ENCODE data around the gene PRDX5. TPM values are rescaled to one million over a fixed set of nuclear protein-coding genes. Genes with fewer than 3 reads are reported as not detected.

The PRDX5 gene
- total RNA-seq, 1 donor from 2014 or later = 202 TPM

- no peak for DNase-seq (ENCODE audit: low spot score)
Observed at GRCh38 chr11:64289002-64289564, 28.8 kb upstream of the PRDX5 start.

- no peak for DNase-seq (ENCODE audit: low spot score)
Observed at GRCh38 chr11:64290352-64291261, 27.3 kb upstream of the PRDX5 start.

GRCh38 chr11:64291262-64291751 lies 26.6 kb upstream of the PRDX5 start, which contains the start of gene KCNK4:
Gene KCNK4, plus strand, starts transcription at chr11:64291302. Its CDS starts 1,717 bp downstream, at chr11:64293019.
- no peak for DNase-seq (ENCODE audit: low spot score)

- no peak for DNase-seq (ENCODE audit: low spot score)
Observed at GRCh38 chr11:64291752-64292459, 26.0 kb upstream of the PRDX5 start.

DNA sequence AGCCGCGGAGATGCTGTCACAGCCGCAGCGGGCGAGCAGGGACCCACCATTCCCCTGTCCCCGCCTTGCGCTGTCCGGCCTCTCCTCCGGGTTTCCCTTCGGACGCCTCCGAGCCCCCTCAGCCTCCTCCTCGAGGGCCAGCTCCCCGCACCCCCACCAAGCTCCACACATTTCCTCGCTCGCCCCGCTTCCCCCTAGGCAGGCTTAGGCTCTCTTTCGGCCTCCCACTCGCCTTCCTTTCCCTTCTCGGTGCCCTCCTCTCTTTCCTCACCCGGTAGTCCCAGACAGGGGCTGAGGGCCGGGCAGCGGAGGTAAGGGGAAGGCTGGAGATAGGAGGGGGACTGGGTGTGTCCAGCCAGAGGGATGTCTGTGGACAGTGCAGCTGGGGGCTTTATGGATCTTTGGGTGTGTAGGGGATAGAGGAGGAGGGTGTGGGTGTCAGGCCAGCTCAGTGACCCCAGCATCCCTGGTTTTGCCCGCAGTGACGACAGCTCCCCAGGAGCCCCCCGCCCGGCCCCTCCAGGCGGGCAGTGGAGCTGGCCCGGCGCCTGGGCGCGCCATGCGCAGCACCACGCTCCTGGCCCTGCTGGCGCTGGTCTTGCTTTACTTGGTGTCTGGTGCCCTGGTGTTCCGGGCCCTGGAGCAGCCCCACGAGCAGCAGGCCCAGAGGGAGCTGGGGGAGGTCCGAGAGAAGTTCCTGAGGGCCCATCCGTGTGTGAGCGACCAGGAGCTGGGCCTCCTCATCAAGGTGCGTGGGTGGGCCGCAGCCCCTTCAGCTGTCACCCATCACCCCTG lies 25.3 kb upstream of the PRDX5 start:
- DNase-seq (ENCODE audit: low spot score) = no peak

- no peak for DNase-seq (ENCODE audit: low spot score)
Observed at GRCh38 chr11:64294774-64295173, 23.1 kb upstream of the PRDX5 start.

- no peak for DNase-seq (ENCODE audit: low spot score)
Observed at GRCh38 chr11:64295760-64296159, 22.2 kb upstream of the PRDX5 start.

DNA sequence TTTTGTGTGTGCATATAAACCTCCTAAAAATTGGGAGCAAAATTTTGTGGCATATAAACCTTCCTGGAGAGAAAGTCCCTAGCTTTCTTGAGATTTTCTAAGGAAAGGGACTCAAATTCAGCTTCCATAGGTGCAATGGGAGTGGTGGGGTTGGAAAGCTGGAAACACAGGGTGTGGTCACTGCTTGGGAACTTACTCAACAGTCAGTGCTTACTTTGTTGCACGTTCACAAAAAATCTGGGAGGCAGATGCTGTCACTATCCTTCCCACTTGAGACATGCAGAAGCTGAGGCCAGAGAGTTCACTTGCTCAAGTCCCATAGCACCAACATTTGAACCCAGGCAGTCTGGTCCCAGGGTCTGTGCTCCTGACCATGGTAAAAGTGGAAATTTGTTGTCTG lies 21.7 kb upstream of the PRDX5 start:
- DNase-seq (ENCODE audit: low spot score) = no peak

- no peak for DNase-seq (ENCODE audit: low spot score)
Observed at GRCh38 chr11:64296830-64297698, 20.9 kb upstream of the PRDX5 start.

- no peak for DNase-seq (ENCODE audit: low spot score)
Observed at GRCh38 chr11:64297699-64298358, 20.1 kb upstream of the PRDX5 start.

DNA sequence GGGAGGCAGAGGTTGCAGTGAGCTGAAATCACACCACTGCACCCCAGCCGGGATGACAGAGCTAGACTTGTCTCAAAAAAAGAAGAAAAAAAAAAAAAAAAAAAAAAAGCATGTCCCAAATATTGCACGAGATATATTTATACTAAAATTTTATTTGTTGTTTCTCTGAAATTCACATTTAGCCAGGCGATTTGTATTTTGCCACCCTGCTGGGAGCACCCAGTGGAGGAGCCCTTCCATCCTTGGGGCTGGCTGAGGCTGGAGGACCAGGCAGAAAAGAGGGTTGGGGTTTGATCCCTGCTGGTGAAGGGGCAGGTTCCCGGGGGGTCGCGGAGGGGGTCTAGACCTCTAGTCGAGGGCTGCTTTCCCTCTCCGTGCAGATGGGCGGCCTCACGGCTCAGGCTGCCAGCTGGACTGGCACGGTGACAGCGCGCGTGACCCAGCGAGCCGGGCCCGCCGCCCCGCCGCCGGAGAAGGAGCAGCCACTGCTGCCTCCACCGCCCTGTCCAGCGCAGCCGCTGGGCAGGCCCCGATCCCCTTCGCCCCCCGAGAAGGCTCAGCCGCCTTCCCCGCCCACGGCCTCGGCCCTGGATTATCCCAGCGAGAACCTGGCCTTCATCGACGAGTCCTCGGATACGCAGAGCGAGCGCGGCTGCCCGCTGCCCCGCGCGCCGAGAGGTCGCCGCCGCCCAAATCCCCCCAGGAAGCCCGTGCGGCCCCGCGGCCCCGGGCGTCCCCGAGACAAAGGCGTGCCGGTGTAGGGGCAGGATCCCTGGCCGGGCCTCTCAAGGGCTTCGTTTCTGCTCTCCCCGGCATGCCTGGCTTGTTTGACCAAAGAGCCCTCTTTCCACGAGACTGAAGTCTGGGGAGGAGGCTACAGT lies 18.7 kb upstream of the PRDX5 start:
- peak; percentile 59 for DNase-seq (ENCODE audit: low spot score)

DNA sequence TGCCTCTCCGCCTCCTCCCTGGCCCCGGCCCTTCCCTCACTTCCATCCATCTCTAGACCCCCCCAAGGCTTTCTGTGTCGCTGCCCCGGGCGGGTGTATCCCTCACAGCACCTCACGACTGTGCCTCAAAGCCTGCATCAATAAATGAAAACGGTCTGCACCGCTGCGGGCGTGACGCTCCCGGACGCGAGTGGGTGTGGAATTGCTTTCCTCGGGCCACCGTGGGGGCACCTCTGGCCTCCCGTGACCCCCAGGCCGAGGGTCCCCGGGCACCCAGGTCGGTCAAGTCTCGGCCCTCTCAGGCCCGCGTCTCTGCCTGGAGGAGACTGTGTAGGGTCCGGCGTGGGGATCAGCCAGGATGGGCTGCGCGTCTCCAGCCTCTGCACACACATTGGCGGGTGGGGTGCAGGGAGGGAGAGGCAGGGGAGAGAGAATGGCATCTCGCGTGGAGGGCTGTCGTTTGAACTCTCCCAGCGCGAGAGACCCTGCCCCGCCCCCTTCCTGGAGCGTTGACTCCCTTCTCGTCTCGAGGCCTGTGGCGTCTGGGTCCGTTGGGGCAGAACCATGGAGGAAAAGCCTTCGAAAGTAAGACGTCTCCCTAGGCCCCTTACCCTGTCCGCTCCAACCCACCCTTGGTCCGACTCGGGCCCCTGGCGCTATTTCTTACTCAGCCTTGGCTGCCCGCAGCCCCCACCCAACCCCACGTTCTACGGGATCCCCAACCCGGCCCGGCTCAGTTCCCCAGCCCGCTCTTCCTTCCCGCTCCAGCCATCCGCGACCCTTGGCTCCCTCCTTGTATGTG lies 17.9 kb upstream of the PRDX5 start, which contains the start of gene CATSPERZ:
CATSPERZ (plus strand) TSS at position 512 of the 802 bp plus-strand sequence; CDS start at position 565, 53 bp downstream.
- no peak for DNase-seq (ENCODE audit: low spot score)

DNA sequence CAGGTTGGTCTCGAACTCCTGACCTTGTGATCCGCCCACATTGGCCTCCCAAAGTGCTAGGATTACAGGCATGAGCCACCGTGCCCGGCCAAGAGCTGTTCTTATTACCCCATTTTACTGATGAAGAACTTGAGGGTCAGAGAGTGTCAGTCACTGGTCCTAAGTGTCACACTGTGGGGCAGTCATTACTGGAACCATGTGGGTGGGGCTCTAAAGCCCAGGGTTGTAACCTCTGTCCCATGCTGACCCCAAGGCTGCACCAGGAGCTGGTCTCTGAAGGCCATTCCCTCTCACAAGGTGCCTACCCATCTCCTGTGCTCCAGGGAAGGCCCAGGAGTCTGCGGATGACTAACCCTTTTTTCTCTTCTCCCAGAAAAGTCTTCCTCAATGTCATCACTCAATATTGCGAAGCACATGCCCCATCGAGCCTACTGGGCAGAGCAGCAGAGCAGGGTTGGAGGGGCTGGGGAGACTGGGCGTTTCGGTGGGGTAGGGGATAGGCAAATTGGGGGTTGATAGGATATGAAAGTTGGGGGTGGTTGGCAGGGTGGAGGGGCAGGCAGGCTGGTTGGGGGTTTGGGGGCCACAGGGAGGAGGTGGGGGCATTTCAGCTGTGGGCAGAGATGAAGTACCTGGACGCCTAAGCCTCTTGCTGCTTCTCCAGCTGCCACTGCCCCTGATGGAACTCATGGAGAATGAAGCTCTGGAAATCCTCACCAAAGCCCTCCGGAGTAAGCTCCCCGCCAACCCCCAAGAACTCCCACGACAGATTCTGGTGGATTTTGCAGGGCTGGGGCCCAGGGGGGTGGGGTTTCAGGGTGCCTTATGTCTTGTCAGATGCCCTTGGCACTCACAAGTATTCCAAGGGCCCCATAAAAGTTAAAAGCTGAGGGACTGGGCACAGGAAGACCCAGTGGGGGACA lies 14.6 kb upstream of the PRDX5 start:
- no peak for DNase-seq (ENCODE audit: low spot score)

- no peak for DNase-seq (ENCODE audit: low spot score)
Observed at GRCh38 chr11:64304032-64304315, 13.9 kb upstream of the PRDX5 start.

- peak; percentile 95 for DNase-seq (ENCODE audit: low spot score)
Observed at GRCh38 chr11:64304316-64305072, 13.4 kb upstream of the PRDX5 start.

DNA sequence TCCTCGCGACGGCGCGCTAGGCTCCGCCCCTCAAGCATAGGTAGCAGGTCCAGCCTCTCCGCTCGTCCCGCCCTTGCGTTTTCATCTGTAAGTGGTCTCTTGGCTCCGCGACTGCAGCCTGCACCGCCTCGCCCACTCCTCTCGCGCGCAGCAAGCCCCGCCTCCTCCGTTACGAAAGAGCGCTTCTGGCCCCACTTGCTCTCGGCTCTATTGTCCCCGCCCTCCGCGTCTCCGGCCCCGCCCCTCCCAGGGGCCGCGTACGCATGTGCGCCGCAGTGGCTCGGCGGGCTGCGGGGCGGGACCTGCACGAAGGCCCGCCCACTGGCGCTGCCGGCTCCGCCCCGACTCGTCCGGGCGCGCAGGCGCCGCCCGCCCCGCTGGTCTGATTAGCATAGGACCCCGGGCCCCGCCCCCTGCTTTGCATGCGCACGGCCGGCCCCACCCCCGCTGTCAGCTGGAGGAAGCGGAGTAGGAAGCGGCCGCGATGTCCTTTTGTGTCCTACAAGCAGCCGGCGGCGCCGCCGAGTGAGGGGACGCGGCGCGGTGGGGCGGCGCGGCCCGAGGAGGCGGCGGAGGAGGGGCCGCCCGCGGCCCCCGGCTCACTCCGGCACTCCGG lies 12.7 kb upstream of the PRDX5 start, which contains the start of gene ESRRA:
ESRRA (plus strand) TSS at position 450 of the 616 bp plus-strand sequence. CDS start 1,656 bp downstream, outside the sequence.
- DNase-seq (ENCODE audit: low spot score) = peak; percentile 100
